Parathyroid adenoma (tissue), 2 donors: Measurements from ENCODE around the gene ZNF24.

Experiments used
- H2AFZ ChIP-seq: fragments of 300-600 bp; sonication (generic); one replicate; pipeline ENCODE4 v1.7.0; 2017; ENCODE audit warnings: antibody characterized with exemption, mild to moderate bottlenecking
- H3K27ac ChIP-seq: fragments of 300-600 bp; sonication (generic); one replicate; pipeline ENCODE4 v1.7.0; 2017
- H3K27me3 ChIP-seq: fragments of 300-600 bp; sonication (generic); one replicate; pipeline ENCODE4 v1.7.0; 2017; ENCODE audit warnings: low read length; ENCODE audit not compliant: control insufficient read depth, insufficient read depth
- H3K36me3 ChIP-seq: fragments of 300-600 bp; sonication (generic); one replicate; pipeline ENCODE4 v1.7.0; 2017; ENCODE audit warnings: low read length; ENCODE audit not compliant: control insufficient read depth, insufficient read depth
- H3K4me1 ChIP-seq: fragments of 300-600 bp; sonication (generic); one replicate; pipeline ENCODE4 v1.7.0; 2017; ENCODE audit warnings: control low read depth
- H3K4me2 ChIP-seq: fragments of 300-600 bp; sonication (generic); one replicate; pipeline ENCODE4 v1.7.0; 2017; ENCODE audit warnings: low read length
- H3K4me3 ChIP-seq: fragments of 300-600 bp; sonication (generic); one replicate; pipeline ENCODE4 v1.7.0; 2017; ENCODE audit warnings: low read depth, low read length
- H3K79me2 ChIP-seq: fragments of 300-600 bp; sonication (generic); one replicate; pipeline ENCODE4 v1.7.0; 2017; ENCODE audit warnings: control low read depth
- H3K9ac ChIP-seq: fragments of 300-600 bp; sonication (generic); one replicate; pipeline ENCODE4 v1.7.0; 2017; ENCODE audit warnings: mild to moderate bottlenecking
- H3K9me3 ChIP-seq: fragments of 300-600 bp; sonication (generic); one replicate; pipeline ENCODE4 v1.7.0; 2017; ENCODE audit warnings: low read length; ENCODE audit not compliant: control insufficient read depth
- CTCF ChIP-seq: fragments of 300-600 bp; sonication (generic); IDR thresholded peaks from one replicate; pipeline ENCODE4 v1.7.0; 2017; ENCODE audit warnings: antibody characterized with exemption, mild to moderate bottlenecking
- donor health status: primary hyperparathyroidism.

The ZNF24 gene

GRCh38 chr18:35283923-35284794 lies 60.1 kb downstream of the ZNF24 start:
- no peak overlapping the region for H3K27ac ChIP-seq
- H3K4me1 ChIP-seq = peaks cover 3% of the 10 kb centered on the region
- H3K36me3 ChIP-seq = no peaks in the 10 kb centered on the region
- H2AFZ ChIP-seq = no peak overlapping the region
- no peak for TF ChIP-seq CTCF
- H3K4me3 ChIP-seq = no peak overlapping the region
- no peak overlapping the region for H3K9ac ChIP-seq
- no peaks in the 10 kb centered on the region for H3K27me3 ChIP-seq
- H3K4me2 ChIP-seq = no peak overlapping the region
- H3K79me2 ChIP-seq = peaks cover 19% of the 10 kb centered on the region
- H3K9me3 ChIP-seq = no peaks in the 10 kb centered on the region

- H3K27ac ChIP-seq = no peak overlapping the region
- H3K4me3 ChIP-seq = no peak overlapping the region
- H3K4me1 ChIP-seq = peaks cover 3% of the 10 kb centered on the region
- no peaks in the 10 kb centered on the region for H3K27me3 ChIP-seq
- no peak overlapping the region for H2AFZ ChIP-seq
- TF ChIP-seq CTCF = no peak
- no peaks in the 10 kb centered on the region for H3K9me3 ChIP-seq
- no peak overlapping the region for H3K9ac ChIP-seq
- peaks cover 11% of the 10 kb centered on the region for H3K79me2 ChIP-seq
- H3K4me2 ChIP-seq = no peak overlapping the region
- H3K36me3 ChIP-seq = no peaks in the 10 kb centered on the region
Observed at GRCh38 chr18:35282353-35282752, 61.9 kb downstream of the ZNF24 start.
